HG03354 (cell line): ENCODE data around the gene TPGS1.

Experiments used
- ATAC-seq: cut with Tn5 transposase; IDR thresholded peaks from one replicate; pipeline ENCODE4 v1.9.1; 2021; ENCODE audit warnings: mild to moderate bottlenecking; ENCODE audit not compliant: unreplicated experiment, poor library complexity, severe bottlenecking

Gene TPGS1

GRCh38 chr19:534088-534487 is 26.8 kb downstream of the TPGS1 start:
- no peak for ATAC-seq

GRCh38 chr19:535017-535835 is 27.9 kb downstream of the TPGS1 start:
- no peak for ATAC-seq

GRCh38 chr19:536031-536880 is 29.0 kb downstream of the TPGS1 start:
- no peak for ATAC-seq

GRCh38 chr19:536881-537404 is 29.6 kb downstream of the TPGS1 start:
- no peak for ATAC-seq

GRCh38 chr19:538641-539428 is 31.5 kb downstream of the TPGS1 start:
- ATAC-seq, result no peak

- no peak for ATAC-seq
Measured at GRCh38 chr19:539429-540030, 32.2 kb downstream of the TPGS1 start.

- ATAC-seq, result no peak
Measured at GRCh38 chr19:540867-541637, 33.8 kb downstream of the TPGS1 start.

- no peak for ATAC-seq
Measured at GRCh38 chr19:541699-542098, 34.4 kb downstream of the TPGS1 start.

- no peak for ATAC-seq
Measured at GRCh38 chr19:542173-542866, 35.0 kb downstream of the TPGS1 start.

GRCh38 chr19:543910-544608 is 36.8 kb downstream of the TPGS1 start, which contains the start of gene GZMM:
Gene GZMM (plus strand): TSS chr19:544053. CDS start chr19:544072, 19 bp downstream.
- ATAC-seq, result no peak

- ATAC-seq, result no peak
Measured at GRCh38 chr19:547117-547516, 39.8 kb downstream of the TPGS1 start.

- no peak for ATAC-seq
Measured at GRCh38 chr19:547836-548720, 40.8 kb downstream of the TPGS1 start.

- ATAC-seq, result no peak
Measured at GRCh38 chr19:548886-549830, 41.9 kb downstream of the TPGS1 start.

GRCh38 chr19:554817-555216 is 47.5 kb downstream of the TPGS1 start:
- no peak for ATAC-seq

- no peak for ATAC-seq
Measured at GRCh38 chr19:555474-555808, 48.1 kb downstream of the TPGS1 start.
